ENCODE data around the gene RELN.
"Not testable (repeated sequence)": the region's sequence is repeated elsewhere in the genome, so short reads cannot be mapped to it uniquely, and the experiment has no call there.

Gene RELN

GRCh38 chr7:103944230-103944900, 45.1 kb downstream of the RELN start:
- no peak for DNase-seq (ENCODE audit: low read depth in 2 of 2)

- DNase-seq (ENCODE audit: low read depth in 2 of 2) = no peak
These were observed 47.5 kb downstream of the RELN start for GRCh38 chr7:103941976-103942375.

GRCh38 chr7:103940382-103941268, 48.8 kb downstream of the RELN start:
- DNase-seq (ENCODE audit: low read depth in 2 of 2) = no peak

- no peak for DNase-seq (ENCODE audit: low read depth in 2 of 2)
These were observed 51.8 kb downstream of the RELN start for GRCh38 chr7:103937680-103938079.

GRCh38 chr7:103936558-103936957, 52.9 kb downstream of the RELN start:
- DNase-seq (ENCODE audit: low read depth in 2 of 2) = no peak

GRCh38 chr7:103934508-103934907, 55.0 kb downstream of the RELN start:
- no peak for DNase-seq (ENCODE audit: low read depth in 2 of 2)

- DNase-seq (ENCODE audit: low read depth in 2 of 2) = no peak
These were observed 57.1 kb downstream of the RELN start for GRCh38 chr7:103932389-103932788.

- DNase-seq (ENCODE audit: low read depth in 2 of 2) = no peak
These were observed 59.6 kb downstream of the RELN start for GRCh38 chr7:103929901-103930311.

GRCh38 chr7:103928581-103928980, 60.9 kb downstream of the RELN start:
- DNase-seq (ENCODE audit: low read depth in 2 of 2) = no peak

GRCh38 chr7:103924184-103924583, 65.3 kb downstream of the RELN start:
- DNase-seq (ENCODE audit: low read depth in 2 of 2) = no peak

- DNase-seq (ENCODE audit: low read depth in 2 of 2) = no peak
These were observed 67.1 kb downstream of the RELN start for GRCh38 chr7:103922407-103922806.

GRCh38 chr7:103921692-103922091, 67.8 kb downstream of the RELN start:
- DNase-seq (ENCODE audit: low read depth in 2 of 2) = no peak

GRCh38 chr7:103919272-103919868, 70.1 kb downstream of the RELN start:
- DNase-seq (ENCODE audit: low read depth in 2 of 2) = no peak

- no peak for DNase-seq (ENCODE audit: low read depth in 2 of 2)
These were observed 70.7 kb downstream of the RELN start for GRCh38 chr7:103918631-103919271.

- DNase-seq (ENCODE audit: low read depth in 2 of 2) = no peak
These were observed 73.6 kb downstream of the RELN start for GRCh38 chr7:103915680-103916357.

GRCh38 chr7:103914147-103914899, 75.1 kb downstream of the RELN start:
- DNase-seq (ENCODE audit: low read depth in 2 of 2) = no peak

GRCh38 chr7:103912891-103913605, 76.4 kb downstream of the RELN start:
- DNase-seq (ENCODE audit: low read depth in 2 of 2) = no peak

- DNase-seq (ENCODE audit: low read depth in 2 of 2) = not testable (repeated sequence)
These were observed 78.4 kb downstream of the RELN start for GRCh38 chr7:103911015-103911414.

GRCh38 chr7:103905997-103906396, 83.5 kb downstream of the RELN start:
- no peak for DNase-seq (ENCODE audit: low read depth in 2 of 2)

GRCh38 chr7:103902917-103903316, 86.5 kb downstream of the RELN start:
- DNase-seq (ENCODE audit: low read depth in 2 of 2) = no peak

Measured in stimulated activated CD8-positive, alpha-beta memory T cell treated with anti-CD3 and anti-CD28 coated beads, Interleukin-2, amount 100 ng/mL, for 1 hour (primary cell).